ENCODE results near the gene CRYBB1.

CRYBB1 gene

DNA sequence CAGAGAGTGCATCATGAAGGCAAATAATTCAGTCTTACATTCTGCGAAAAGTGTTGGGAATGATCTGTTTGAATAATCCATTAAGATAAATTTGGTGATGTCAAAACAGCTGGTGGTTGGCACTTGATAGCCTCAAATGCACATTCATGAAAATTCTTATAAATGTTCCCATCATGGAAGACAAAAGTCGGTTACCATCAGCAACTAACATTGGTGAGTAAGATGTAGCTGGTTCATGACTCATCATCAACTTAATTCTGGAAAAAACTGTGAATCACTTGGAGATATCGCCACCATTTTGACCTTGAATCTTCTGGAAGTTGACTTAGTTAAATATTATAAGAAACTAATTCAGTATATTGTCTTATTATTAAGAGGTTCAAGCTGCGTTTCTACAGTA is 11.2 kb downstream of the CRYBB1 start:
- no peak for DNase-seq (ENCODE audit: low spot score)

GRCh38 chr22:26604368-26604767 is 13.5 kb downstream of the CRYBB1 start:
- DNase-seq (ENCODE audit: low spot score), result no peak

- no peak for DNase-seq (ENCODE audit: low spot score)
Measured at GRCh38 chr22:26602127-26602526, 15.7 kb downstream of the CRYBB1 start.

DNA sequence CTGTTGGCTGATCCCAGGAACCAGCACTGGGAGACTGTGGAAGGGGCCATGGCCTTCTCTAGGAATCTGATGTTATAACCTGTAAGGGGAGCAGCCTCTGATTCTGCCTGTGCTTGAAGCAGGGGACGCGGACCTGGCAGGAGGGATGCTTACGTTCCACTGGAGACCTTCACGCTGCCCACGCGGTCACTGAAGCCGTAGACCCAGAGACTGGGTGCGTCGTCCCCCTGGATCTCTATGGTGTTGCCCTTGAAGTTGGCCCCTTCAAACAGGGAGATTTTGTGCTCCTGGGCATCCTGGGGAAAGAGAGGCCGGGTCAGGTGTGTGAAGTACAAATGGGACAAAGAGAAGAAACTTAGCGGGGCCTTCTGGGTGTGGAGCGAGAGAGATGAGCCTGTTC is 16.1 kb downstream of the CRYBB1 start:
- no peak for DNase-seq (ENCODE audit: low spot score)

- DNase-seq (ENCODE audit: low spot score), result no peak
Measured at GRCh38 chr22:26599505-26599904, 18.3 kb downstream of the CRYBB1 start.

- no peak for DNase-seq (ENCODE audit: low spot score)
Measured at GRCh38 chr22:26597480-26597879, 20.3 kb downstream of the CRYBB1 start.

DNA sequence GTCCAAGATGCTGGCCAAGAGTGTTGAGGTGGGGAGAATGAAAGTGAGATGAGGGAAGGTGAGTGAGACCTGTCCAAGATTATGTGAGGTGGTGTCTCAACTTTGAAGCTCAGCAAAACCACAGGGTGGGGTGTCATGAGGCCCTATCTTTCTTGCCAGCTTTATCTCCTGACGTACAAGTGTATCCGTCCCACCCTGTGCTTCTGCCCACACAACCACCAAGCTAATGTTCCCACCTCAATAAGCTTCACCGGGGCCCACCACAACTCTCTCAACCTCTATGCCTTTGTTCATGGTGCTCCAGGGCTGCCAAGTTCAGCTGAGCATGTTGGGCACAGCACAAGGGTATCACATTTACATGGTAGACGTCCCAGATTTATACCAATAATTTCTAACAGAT is 20.8 kb downstream of the CRYBB1 start:
- peak; percentile 22 for DNase-seq (ENCODE audit: low spot score)

DNA sequence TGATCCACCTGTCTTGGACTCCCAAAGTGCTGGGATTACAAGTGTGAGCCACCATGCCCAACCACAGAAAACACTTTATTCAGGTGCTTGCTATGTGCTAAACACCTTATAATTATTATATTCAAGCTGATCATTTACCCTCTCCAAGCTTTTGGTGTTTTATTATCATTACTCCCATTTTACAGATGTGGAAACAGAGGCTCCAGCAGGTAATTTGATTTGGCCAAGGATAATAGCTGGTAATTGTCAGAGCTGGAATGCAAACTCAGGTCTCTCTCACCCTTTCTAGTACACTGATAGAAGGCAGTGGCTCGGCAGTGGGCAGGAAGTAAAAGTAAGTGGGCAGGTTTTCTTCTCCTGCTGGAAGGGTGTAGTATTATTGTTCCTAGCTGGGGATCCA is 24.1 kb downstream of the CRYBB1 start:
- no peak for DNase-seq (ENCODE audit: low spot score)

DNA sequence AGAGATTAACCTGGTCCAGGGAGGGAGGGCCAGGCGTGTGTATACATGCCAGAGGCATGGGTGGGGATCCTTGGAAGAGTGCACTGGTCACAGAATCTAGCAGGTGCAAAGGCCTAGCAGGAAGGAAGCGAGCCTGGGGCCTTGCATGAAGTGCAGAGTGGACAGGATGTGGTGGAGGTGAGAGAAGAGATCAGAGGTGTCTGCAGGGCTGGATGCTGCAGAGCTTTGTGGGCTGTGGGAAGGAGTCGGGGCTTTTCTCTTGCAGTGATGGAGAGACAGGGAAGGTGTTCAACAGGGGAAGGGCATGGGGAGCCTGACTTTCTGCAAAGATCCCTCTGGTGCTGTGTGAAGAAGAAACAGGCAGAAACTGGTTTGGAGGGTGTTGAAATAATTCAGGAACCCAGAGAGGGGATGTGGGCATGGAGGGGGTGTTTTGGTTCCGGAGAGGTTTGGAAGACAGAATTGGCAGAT is 25.4 kb downstream of the CRYBB1 start:
- DNase-seq (ENCODE audit: low spot score), result peak; percentile 48

DNA sequence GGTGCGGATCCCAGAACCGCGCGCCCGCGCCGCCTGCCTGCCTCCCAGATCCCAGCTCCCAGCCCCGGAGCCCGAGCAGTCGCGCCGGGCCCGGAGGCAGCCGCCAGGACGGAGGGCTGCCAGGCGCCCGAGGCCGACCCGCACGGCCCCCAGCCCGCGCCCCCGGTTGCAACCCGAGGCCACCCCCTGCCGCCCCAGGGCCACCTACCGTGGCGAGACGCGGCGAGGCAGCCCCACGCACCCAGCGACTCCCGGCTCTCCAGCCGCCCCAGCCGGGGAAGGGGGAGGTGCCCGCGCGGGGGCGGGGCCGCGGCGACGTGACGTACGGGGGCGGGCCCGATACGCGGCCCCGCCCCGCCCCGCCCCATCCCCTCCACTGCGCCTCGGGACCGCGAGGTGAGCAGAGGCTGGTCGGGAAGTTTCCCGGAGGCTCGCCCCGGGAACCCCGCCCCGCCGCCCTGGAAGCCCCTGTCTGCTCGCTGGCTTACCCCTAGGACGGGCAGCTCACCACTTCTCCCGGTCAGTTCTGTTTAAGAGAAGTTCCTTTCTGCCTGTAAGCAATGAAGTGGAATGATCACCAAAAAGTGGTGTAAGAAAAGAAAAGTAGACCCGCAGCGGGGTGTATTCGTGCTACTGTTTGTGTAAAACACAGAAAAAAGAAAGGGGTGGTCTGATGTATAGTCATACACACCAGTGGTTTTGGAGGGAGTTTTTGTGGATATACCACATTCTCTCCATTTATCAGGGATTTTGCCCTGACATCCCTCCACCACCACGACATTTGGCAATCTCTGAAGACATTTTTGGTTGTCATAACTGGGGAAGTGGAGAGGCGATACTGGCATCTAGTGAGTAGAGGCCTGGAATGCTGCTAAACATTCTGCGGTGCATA is 27.7 kb downstream of the CRYBB1 start, which contains the start of gene TPST2:
TSS of gene TPST2 (minus strand) at position 288 of the 892 bp plus-strand sequence. CDS start 48,502 bp downstream, outside the sequence.
- DNase-seq (ENCODE audit: low spot score), result peak; percentile 73

DNA sequence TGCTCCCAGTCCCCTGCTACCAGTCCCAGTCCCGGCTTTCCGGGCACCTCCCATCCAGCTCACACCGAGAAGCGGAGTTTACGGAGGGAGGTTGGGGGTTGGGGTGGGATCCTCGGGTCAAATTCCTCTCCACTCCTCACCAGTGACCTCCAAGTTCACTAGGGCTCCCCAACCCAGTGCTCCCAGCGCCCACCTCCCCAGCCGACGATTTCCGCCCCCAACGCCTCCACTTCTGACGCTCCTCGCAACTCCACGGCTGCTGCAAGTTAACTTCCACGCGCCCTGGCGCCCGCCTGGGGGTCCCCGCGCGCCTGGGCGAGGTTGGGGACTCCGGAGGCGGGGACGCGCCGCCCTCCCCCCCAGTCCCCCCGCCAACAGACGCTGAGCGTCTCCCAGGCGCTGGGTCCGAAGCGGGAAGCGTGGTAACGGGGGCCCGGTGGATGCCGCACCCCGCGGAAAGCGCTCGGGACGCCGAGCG is 28.4 kb downstream of the CRYBB1 start:
- DNase-seq (ENCODE audit: low spot score), result no peak

GRCh38 chr22:26588729-26589366 is 29.0 kb downstream of the CRYBB1 start:
- no peak for DNase-seq (ENCODE audit: low spot score)

DNA sequence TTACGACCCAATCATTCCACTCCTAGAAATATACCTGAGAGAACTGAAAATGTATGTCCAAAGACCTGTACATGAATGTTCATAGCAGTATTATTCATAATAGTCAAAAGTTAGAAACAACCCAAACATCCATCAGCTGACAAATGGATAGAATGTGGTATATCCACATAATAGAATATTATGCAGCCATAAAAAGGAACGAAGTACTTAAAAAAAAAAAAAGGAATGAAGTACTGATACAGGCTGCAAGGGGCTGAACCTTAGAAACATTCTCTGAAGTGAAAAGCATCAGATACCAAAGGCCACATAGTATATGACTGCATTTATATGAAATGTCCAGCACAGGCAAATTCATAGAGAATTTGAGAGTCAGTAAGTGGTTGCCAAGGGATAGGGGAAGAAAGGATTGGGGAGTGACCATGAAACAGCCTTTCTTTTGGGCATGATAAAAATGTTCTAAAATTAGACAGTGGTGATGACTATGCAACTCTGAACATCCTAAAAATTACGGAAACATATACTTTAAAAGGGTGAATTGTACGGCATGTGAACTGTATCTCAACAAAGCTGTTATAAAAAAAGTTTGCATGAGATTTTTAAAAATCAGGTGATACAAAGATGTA is 29.7 kb downstream of the CRYBB1 start:
- DNase-seq (ENCODE audit: low spot score), result no peak

DNA sequence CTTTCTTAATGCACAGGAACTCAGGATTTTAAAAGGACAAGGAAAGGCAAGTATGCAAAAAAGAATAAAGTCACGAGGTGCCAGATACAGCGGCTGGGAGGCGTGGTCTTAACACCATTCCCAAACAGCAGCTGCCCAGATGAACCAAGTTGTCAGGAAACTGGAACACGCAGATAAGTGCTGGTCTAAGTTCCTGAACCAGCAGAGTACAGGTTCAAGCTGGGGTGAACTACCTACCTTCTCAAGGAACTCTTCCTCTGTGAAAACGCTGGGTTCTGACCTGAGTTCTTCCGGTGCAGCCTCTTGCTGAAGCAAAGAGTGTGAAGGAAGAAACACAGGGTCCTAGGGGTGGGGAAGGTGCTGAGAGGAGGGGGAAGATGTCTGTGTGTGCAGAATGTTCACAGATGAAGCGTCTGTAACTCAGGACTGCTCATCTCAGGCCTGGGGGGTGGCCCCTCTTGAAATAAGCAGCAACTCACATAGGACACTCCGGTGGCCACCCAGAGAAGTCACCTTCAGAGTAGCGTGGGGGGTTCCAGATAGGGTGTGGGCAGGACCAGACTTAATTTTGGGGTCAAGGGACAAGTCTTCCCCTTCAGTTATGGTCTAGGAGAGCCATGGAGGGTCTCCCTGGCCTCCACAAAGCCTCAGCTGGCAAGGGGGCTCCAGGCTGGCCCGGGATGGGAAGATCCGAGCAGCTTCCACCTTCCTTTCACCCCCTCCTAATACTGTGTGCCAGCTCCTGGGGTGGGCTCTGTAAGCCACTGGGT is 31.1 kb downstream of the CRYBB1 start:
- no peak for DNase-seq (ENCODE audit: low spot score)

DNA sequence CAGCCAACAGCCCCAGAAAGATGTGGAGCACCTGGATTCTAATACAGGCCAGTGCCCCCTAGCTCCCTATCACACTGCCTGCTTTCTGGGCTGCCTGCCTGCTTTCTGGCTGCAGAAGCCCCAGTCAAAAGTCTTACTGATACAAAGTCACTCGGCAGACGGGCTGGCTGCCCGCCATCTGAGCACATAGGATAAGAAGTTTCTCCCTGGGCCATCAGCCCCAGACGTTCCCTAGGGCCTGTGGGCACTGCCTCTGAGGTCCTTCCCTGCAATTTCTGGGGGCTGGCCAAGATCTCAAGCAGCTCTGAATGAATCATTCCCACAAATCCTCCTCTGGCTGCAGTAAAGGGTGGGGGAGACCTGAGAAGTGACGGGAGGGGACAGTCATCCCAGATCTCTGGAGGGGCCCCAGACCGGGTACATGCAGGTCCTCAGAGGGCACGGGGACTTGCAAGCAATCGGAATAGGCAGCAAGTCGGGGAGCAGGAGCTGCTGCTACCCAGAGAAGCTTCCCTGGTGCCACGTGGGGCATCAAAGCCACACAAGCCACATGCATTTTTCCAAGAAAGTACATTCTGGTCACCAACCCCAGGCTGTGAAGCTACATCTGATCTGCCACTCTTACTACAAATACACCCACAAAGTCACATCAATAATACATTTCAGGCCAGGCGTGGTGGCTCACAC is 32.6 kb downstream of the CRYBB1 start:
- DNase-seq (ENCODE audit: low spot score), result no peak

- DNase-seq (ENCODE audit: low spot score), result no peak
Measured at GRCh38 chr22:26584010-26584409, 33.8 kb downstream of the CRYBB1 start.

GRCh38 chr22:26581633-26582168 is 36.1 kb downstream of the CRYBB1 start:
- DNase-seq (ENCODE audit: low spot score), result no peak

GRCh38 chr22:26581026-26581425 is 36.8 kb downstream of the CRYBB1 start:
- DNase-seq (ENCODE audit: low spot score), result no peak

GRCh38 chr22:26580240-26580962 is 37.4 kb downstream of the CRYBB1 start:
- no peak for DNase-seq (ENCODE audit: low spot score)

DNA sequence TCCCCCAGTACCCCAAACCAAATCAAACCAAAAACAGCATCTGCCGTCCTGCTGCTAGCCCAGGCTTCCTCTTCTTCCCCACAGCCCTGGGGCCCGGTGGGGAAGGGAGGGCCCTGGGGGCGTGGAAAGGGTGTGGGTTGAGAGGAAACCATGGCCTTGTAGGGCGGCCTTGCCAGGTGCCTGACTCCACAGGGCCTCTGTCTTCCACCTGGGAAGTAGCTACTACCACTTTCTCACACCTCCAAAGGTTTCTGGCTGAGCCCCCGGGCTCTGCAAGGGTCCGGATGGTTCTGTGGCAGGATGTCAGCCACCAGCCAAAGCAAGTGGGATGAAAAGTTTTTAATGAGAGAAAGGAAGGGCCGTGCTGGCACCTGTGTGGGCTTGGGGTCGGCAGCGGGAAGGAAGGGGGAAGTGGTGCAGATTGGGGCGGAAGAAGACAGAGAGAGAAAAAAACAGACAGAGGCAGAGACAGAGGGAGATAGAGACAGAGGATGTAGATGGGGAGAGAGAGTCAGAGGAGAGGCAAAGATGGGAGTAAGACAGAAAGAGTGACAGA is 38.4 kb downstream of the CRYBB1 start:
- DNase-seq (ENCODE audit: low spot score), result peak; percentile 46
